Esophagus squamous epithelium (tissue), 5 donors: ENCODE measurements around the gene CACNA1I. TPM values are rescaled to one million over a fixed set of nuclear protein-coding genes. Genes with fewer than 3 reads are reported as not detected.

ENCODE experiments used
- DNase-seq: peaks from one replicate; lab custom pipeline; 2025; lab: John Stamatoyannopoulos, UW
- H3K27ac ChIP-seq, 4 donors: fragments of 200-600 bp; sonication (generic); one replicate each; pipeline ENCODE4 v1.5.1; 2016 to 2019; ENCODE audit warnings: mild to moderate bottlenecking in 1 of 4
- H3K27me3 ChIP-seq, 4 donors: fragments of 200-600 bp; sonication (generic); 1 replicate in 3 of 4; 2 replicates in 1 of 4; pipeline versions ENCODE4 v1.5.1 to v1.6.0; 2017 to 2021; ENCODE audit warnings: antibody characterized with exemption in 1 of 4
- H3K36me3 ChIP-seq, 3 donors: fragments of 200-600 bp; sonication (generic); one replicate each; pipeline ENCODE4 v1.5.1; 2016 to 2019
- H3K4me1 ChIP-seq, 3 donors: fragments of 200-600 bp; sonication (generic); one replicate each; pipeline ENCODE4 v1.5.1; 2017 to 2019
- H3K4me3 ChIP-seq, 4 donors: fragments of 200-600 bp; sonication (generic); 1 replicate in 3 of 4; 2 replicates in 1 of 4; pipeline ENCODE4 v1.5.1; 2016 to 2019; ENCODE audit warnings: mild to moderate bottlenecking in 2 of 4, moderate library complexity in 1 of 4
- H3K9me3 ChIP-seq, 3 donors: fragments of 200-600 bp; sonication (generic); one replicate each; pipeline ENCODE4 v1.5.1; 2016 to 2019
- POLR2A ChIP-seq, 4 donors: fragments of 450-650 bp; IDR thresholded peaks; one replicate each; pipeline ENCODE4 v1.6.1; 2017; ENCODE audit warnings: antibody characterized with exemption in 4 of 4, mild to moderate bottlenecking in 4 of 4, moderate library complexity in 3 of 4
- WGBS, 2 donors: methylation state at CpG; one replicate each; pipeline ENCODE4 v1.1.5; 2018; 5-methylcytosine and 5-hydroxymethylcytosine counted together
- intact Hi-C: fragments of 100-400 bp; cut with DNase I; formaldehyde crosslinking; loops from one replicate; pipeline ENCODE4 v1.15.0; 2022
- total RNA-seq, 4 donors: library from RNA; depleted of rRNA; stranded (reverse); fragments of >200 nt; gene quantifications; one replicate each; pipeline ENCODE4 v1.1.0, GENCODE V29; 2016
- TF ChIP-seq, protein P1 (sequence below), 6 experiments: fragments of 450-650 bp in 4 of 6; fragments of 200-600 bp in 2 of 6; sonication (generic) in 2 of 6; IDR thresholded peaks; one replicate each; pipeline ENCODE4 v1.5.1; 2016 to 2019; ENCODE audit warnings: antibody characterized with exemption in 6 of 6, mild to moderate bottlenecking in 4 of 6, moderate library complexity in 4 of 6
- donor health status: DM: yes; HTN: yes; CAD: no.

CACNA1I gene
- total RNA-seq, 4 donors from 2014 or later, result 0.12 to 0.38 (median 0.20) TPM

GRCh38 chr22:39610766-39611165 is 40.2 kb downstream of the CACNA1I start:
- Histone ChIP-seq H3K4me1 (no peaks in the 10 kb centered on the region), H3K27me3 (peaks cover 0 to 89% (median 0%) of the 10 kb centered on the region in 4 donors), H3K36me3 (no peaks in the 10 kb centered on the region), H3K4me3 (no peak overlapping the region), H3K9me3 (no peaks in the 10 kb centered on the region), H3K27ac (no peak overlapping the region)
- intact Hi-C loops, result no loop called here
- TF ChIP-seq POLR2A (IDR thresholded peaks at IDR 0.05), result no peak
- TF ChIP-seq, protein P1, sequence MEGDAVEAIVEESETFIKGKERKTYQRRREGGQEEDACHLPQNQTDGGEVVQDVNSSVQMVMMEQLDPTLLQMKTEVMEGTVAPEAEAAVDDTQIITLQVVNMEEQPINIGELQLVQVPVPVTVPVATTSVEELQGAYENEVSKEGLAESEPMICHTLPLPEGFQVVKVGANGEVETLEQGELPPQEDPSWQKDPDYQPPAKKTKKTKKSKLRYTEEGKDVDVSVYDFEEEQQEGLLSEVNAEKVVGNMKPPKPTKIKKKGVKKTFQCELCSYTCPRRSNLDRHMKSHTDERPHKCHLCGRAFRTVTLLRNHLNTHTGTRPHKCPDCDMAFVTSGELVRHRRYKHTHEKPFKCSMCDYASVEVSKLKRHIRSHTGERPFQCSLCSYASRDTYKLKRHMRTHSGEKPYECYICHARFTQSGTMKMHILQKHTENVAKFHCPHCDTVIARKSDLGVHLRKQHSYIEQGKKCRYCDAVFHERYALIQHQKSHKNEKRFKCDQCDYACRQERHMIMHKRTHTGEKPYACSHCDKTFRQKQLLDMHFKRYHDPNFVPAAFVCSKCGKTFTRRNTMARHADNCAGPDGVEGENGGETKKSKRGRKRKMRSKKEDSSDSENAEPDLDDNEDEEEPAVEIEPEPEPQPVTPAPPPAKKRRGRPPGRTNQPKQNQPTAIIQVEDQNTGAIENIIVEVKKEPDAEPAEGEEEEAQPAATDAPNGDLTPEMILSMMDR (IDR thresholded peaks at IDR 0.05), result no peak
- WGBS, 2 donors, result 52 to 70% methylated on average over 6 of the region's 7 CpGs
- no peak for DNase-seq

GRCh38 chr22:39611360-39611759 is 40.8 kb downstream of the CACNA1I start:
- WGBS, 2 donors, result 79 to 87% methylated on average over 4 of the region's 4 CpGs
- TF ChIP-seq, protein P1 (IDR thresholded peaks at IDR 0.05), result no peak
- no peak for TF ChIP-seq POLR2A (IDR thresholded peaks at IDR 0.05)
- Histone ChIP-seq H3K27me3 (peaks cover 0 to 89% (median 0%) of the 10 kb centered on the region in 4 donors), H3K4me3 (no peak overlapping the region), H3K36me3 (no peaks in the 10 kb centered on the region), H3K4me1 (no peaks in the 10 kb centered on the region), H3K27ac (no peak overlapping the region), H3K9me3 (no peaks in the 10 kb centered on the region)
- no peak for DNase-seq
- intact Hi-C loops, result no loop called here

GRCh38 chr22:39612811-39613548 is 42.4 kb downstream of the CACNA1I start:
- H3K27ac ChIP-seq, result no peak overlapping the region
- no peak overlapping the region for H3K4me3 ChIP-seq
- WGBS, 2 donors, result 48 to 56% methylated on average over 4 to 5 of the region's 7 CpGs
- H3K27me3 ChIP-seq, result peaks cover 0 to 92% (median 2%) of the 10 kb centered on the region in 4 donors
- DNase-seq, result no peak
- intact Hi-C loops, result no loop called here
- TF ChIP-seq, protein P1 (IDR thresholded peaks at IDR 0.05), result no peak
- no peak for TF ChIP-seq POLR2A (IDR thresholded peaks at IDR 0.05)
- no peaks in the 10 kb centered on the region for H3K9me3 ChIP-seq
- no peaks in the 10 kb centered on the region for H3K36me3 ChIP-seq
- peaks cover 0 to 3% (median 0%) of the 10 kb centered on the region in 3 donors for H3K4me1 ChIP-seq

- no peak overlapping the region for H3K27ac ChIP-seq
- intact Hi-C loops, result no loop called here
- 100% methylated on average over 1 to 4 of the region's 10 CpGs for WGBS, 2 donors
- no peak for DNase-seq
- no peaks in the 10 kb centered on the region for H3K9me3 ChIP-seq
- H3K36me3 ChIP-seq, result no peaks in the 10 kb centered on the region
- peaks cover 0 to 3% (median 0%) of the 10 kb centered on the region in 3 donors for H3K4me1 ChIP-seq
- no peak overlapping the region for H3K4me3 ChIP-seq
- peaks cover 0 to 92% (median 2%) of the 10 kb centered on the region in 4 donors for H3K27me3 ChIP-seq
- TF ChIP-seq POLR2A (IDR thresholded peaks at IDR 0.05), result no peak
- TF ChIP-seq, protein P1 (IDR thresholded peaks at IDR 0.05), result no peak
Measured at GRCh38 chr22:39613549-39613921, 43.0 kb downstream of the CACNA1I start.

DNA sequence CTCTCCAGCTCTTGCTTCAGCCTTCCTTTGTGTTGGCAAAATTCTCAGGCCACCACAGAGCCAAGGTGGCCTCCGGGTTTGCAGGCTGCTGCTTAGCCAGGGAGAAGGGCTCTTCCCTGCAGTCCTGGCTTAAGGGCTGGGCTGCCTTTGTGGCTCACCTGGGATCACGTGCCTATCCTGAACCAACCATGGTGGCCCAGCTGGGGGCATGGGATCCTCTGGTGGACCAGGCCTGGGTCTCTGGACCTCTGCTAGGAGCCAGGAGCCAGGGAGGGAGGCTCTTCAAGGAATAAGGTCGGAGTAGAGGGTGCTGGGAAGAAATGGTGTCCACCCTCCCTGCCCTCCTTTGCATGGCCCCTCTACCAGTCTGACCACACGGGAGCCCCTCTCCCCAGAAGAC is 43.9 kb downstream of the CACNA1I start:
- H3K27me3 ChIP-seq, result peaks cover 0 to 92% (median 2%) of the 10 kb centered on the region in 4 donors
- H3K27ac ChIP-seq, result no peak overlapping the region
- no peak for TF ChIP-seq POLR2A (IDR thresholded peaks at IDR 0.05)
- TF ChIP-seq, protein P1 (IDR thresholded peaks at IDR 0.05), result no peak
- WGBS, 2 donors, result 52% methylated on average over 3 of the region's 4 CpGs; no CpG with 5 or more reads in 1 of the 2 donors
- H3K36me3 ChIP-seq, result no peaks in the 10 kb centered on the region
- DNase-seq, result no peak
- H3K4me3 ChIP-seq, result no peak overlapping the region
- no peaks in the 10 kb centered on the region for H3K9me3 ChIP-seq
- intact Hi-C loops, result no loop called here
- H3K4me1 ChIP-seq, result peaks cover 0 to 3% (median 0%) of the 10 kb centered on the region in 3 donors
